Measurements from ENCODE around the gene ST3GAL5. TPM values are rescaled to one million over a fixed set of nuclear protein-coding genes. Genes with fewer than 3 reads are reported as not detected.

ST3GAL5 gene
- total RNA-seq, 1 donor from 2014 or later, result 20.0 TPM

DNA sequence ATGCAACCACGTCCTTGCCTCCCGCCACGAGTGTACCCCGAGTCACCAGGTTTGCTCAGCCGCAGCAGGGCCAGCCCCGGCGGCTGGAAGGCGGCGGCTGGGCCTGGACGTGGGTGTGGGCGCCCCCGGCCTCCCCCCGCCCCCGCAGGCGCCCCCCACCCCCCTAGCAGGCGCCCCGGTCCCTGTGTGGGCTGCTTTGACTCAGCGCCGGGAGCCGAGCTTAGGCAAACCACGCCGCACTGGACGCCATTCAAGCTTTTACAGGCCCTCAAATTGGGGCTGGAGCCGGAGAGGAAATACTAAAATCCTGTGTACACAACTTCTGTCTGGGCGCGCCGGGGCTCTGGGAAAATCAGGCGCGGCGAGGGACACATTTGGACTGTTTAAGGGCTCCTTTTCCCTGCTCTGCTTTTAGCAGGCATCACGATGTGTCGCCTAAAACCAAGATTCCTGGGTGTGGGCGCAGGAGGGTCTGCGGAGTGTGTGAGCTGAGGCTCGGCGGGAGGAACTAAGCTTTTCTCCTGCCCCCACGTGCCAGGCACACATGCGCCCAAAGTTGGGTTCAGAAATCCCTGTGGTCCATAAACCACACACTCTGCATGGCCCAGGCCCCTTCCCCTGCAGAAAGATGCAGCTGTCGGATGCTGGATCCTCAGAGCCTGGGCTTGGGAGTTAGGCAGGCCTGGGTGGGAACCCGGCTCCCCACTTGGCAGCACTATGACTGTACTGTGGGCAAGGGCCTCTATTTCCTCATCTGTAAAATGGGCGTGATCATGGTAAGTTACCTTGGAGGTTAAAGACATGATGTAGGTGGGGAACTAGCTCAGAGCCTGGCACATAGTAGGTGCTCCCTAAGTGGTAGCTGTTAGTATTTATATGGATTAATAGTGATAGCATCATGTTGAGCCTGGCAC is 77.4 kb downstream of the ST3GAL5 start:
- no peaks in the 10 kb centered on the region for H4K20me1 ChIP-seq (ENCODE audit: insufficient read depth, low read length)
- DNase-seq (ENCODE audit: low read depth) (peak; percentile 53), FAIRE-seq (no peak)
- no peak overlapping the region for H3K27ac ChIP-seq (ENCODE audit: low read depth, low read length)
- peak overlapping the region; percentile 72 for H2AFZ ChIP-seq (ENCODE audit: low read depth, low read length)
- no peaks in the 10 kb centered on the region for H3K36me3 ChIP-seq (ENCODE audit: insufficient read depth, low read length)
- no peaks in the 10 kb centered on the region for H3K79me2 ChIP-seq (ENCODE audit: insufficient read depth, low read length)
- TF ChIP-seq EZH2 (IDR thresholded peaks at IDR 0.05; ENCODE audit: insufficient read depth, low read length), result no peak
- Mint-ChIP-seq H3K36me3 (ENCODE audit: low read depth, unreplicated experiment) (no peaks in the 10 kb centered on the region), H3K9me3 (ENCODE audit: unreplicated experiment) (no peaks in the 10 kb centered on the region), H3K4me1 (ENCODE audit: low read depth, unreplicated experiment) (no peaks in the 10 kb centered on the region), H3K4me3 (ENCODE audit: unreplicated experiment) (no peak overlapping the region), H3K27ac (ENCODE audit: unreplicated experiment) (no peak overlapping the region), H3K27me3 (ENCODE audit: low read depth, unreplicated experiment) (peaks cover 55% of the 10 kb centered on the region)
- no peak overlapping the region for H3K4me3 ChIP-seq (ENCODE audit: insufficient read depth, low read depth, low read length)
- H3K9me3 ChIP-seq (ENCODE audit: insufficient read depth, low read depth, low read length), result no peaks in the 10 kb centered on the region
- no peaks in the 10 kb centered on the region for H3K27me3 ChIP-seq (ENCODE audit: insufficient read depth, low read length)
- peak overlapping the region; percentile 21 for H3K9ac ChIP-seq (ENCODE audit: low read length)
- peaks cover 5% of the 10 kb centered on the region for H3K4me1 ChIP-seq (ENCODE audit: insufficient read depth, low read length)
- peak overlapping the region; percentile 57 for H3K4me2 ChIP-seq (ENCODE audit: low read length)

- no peak overlapping the region for H3K4me3 Mint-ChIP-seq (ENCODE audit: unreplicated experiment)
These were observed 78.2 kb downstream of the ST3GAL5 start for GRCh38 chr2:85810371-85811179.

More at GRCh38 chr2:85810371-85811179, 78.2 kb downstream of the ST3GAL5 start:
- TF ChIP-seq EZH2 (IDR thresholded peaks at IDR 0.05; ENCODE audit: insufficient read depth, low read length), result no peak
- no peak for TF ChIP-seq CTCF (IDR thresholded peaks at IDR 0.05; ENCODE audit: insufficient read depth, low read depth, low read length)
- no peak overlapping the region for H3K27ac ChIP-seq (ENCODE audit: low read depth, low read length)
- H3K9me3 ChIP-seq (ENCODE audit: insufficient read depth, low read depth, low read length), result no peaks in the 10 kb centered on the region
- no peaks in the 10 kb centered on the region for H3K36me3 ChIP-seq (ENCODE audit: insufficient read depth, low read length)
- DNase-seq (ENCODE audit: low read depth) (no peak), FAIRE-seq (no peak)
- H3K4me1 ChIP-seq (ENCODE audit: insufficient read depth, low read length), result peaks cover 5% of the 10 kb centered on the region
- no peaks in the 10 kb centered on the region for H4K20me1 ChIP-seq (ENCODE audit: insufficient read depth, low read length)
- H3K79me2 ChIP-seq (ENCODE audit: insufficient read depth, low read length), result no peaks in the 10 kb centered on the region
- H2AFZ ChIP-seq (ENCODE audit: low read depth, low read length), result peak overlapping the region; percentile 58
- no peak overlapping the region for H3K27ac Mint-ChIP-seq (ENCODE audit: unreplicated experiment)
- H3K4me3 ChIP-seq (ENCODE audit: insufficient read depth, low read depth, low read length), result no peak overlapping the region
- no peak overlapping the region for H3K4me2 ChIP-seq (ENCODE audit: low read length)
- no peaks in the 10 kb centered on the region for H3K9me3 Mint-ChIP-seq (ENCODE audit: unreplicated experiment)
- H3K36me3 Mint-ChIP-seq (ENCODE audit: low read depth, unreplicated experiment), result no peaks in the 10 kb centered on the region
- peaks cover 57% of the 10 kb centered on the region for H3K27me3 Mint-ChIP-seq (ENCODE audit: low read depth, unreplicated experiment)
- H3K9ac ChIP-seq (ENCODE audit: low read length), result no peak overlapping the region
- H3K27me3 ChIP-seq (ENCODE audit: insufficient read depth, low read length), result no peaks in the 10 kb centered on the region
- no peaks in the 10 kb centered on the region for H3K4me1 Mint-ChIP-seq (ENCODE audit: low read depth, unreplicated experiment)

Data from astrocyte (in vitro differentiated cells and primary cell).